GM23248 (cell line): Measurements from ENCODE around the gene LIMS2. TPM values are rescaled to one million over a fixed set of nuclear protein-coding genes. Genes with fewer than 3 reads are reported as not detected.

Experiments used
- DNase-seq: peaks from one replicate; pipeline ENCODE4 v3.0.0-alpha.2; 2015
- H2AFZ ChIP-seq: fragments of 200-600 bp; sonication (generic); 2 replicates; pipeline ENCODE4 v1.6.1; 2016; ENCODE audit warnings: antibody characterized with exemption
- H3F3A ChIP-seq: fragments of 200-600 bp; sonication (generic); 2 replicates; pipeline ENCODE4 v1.6.1; 2016; ENCODE audit warnings: mild to moderate bottlenecking, antibody characterized with exemption, mixed run types; ENCODE audit not compliant: insufficient read depth
- H3K27ac ChIP-seq: fragments of 200-600 bp; sonication (generic); 2 replicates; pipeline ENCODE4 v1.5.1; 2016; ENCODE audit warnings: mild to moderate bottlenecking
- H3K27me3 ChIP-seq: fragments of 200-600 bp; sonication (generic); replicated peaks from 2 replicates; pipeline ENCODE4 v1.6.1; 2016; ENCODE audit warnings: mild to moderate bottlenecking; ENCODE audit not compliant: insufficient read depth
- H3K36me3 ChIP-seq: fragments of 200-600 bp; sonication (generic); 2 replicates; pipeline ENCODE4 v1.6.1; 2016; ENCODE audit warnings: low read depth, mild to moderate bottlenecking
- H3K4me1 ChIP-seq: fragments of 200-600 bp; sonication (generic); 2 replicates; pipeline ENCODE4 v1.6.1; 2016; ENCODE audit warnings: mild to moderate bottlenecking; ENCODE audit not compliant: insufficient read depth
- H3K4me2 ChIP-seq: fragments of 200-600 bp; sonication (generic); one replicate; pipeline ENCODE4 v1.6.1; 2016; ENCODE audit warnings: mild to moderate bottlenecking; ENCODE audit not compliant: unreplicated experiment
- H3K4me3 ChIP-seq: fragments of 200-600 bp; sonication (generic); 2 replicates; pipeline ENCODE4 v1.5.1; 2016; ENCODE audit warnings: mild to moderate bottlenecking
- H3K79me2 ChIP-seq: fragments of 200-600 bp; sonication (generic); 2 replicates; pipeline ENCODE4 v1.6.1; 2016; ENCODE audit warnings: mild to moderate bottlenecking; ENCODE audit not compliant: insufficient read depth
- H3K9ac ChIP-seq: fragments of 200-600 bp; sonication (generic); 2 replicates; pipeline ENCODE4 v1.6.1; 2016; ENCODE audit warnings: mild to moderate bottlenecking
- H3K9me2 ChIP-seq: fragments of 200-600 bp; sonication (generic); 2 replicates; pipeline ENCODE4 v1.6.1; 2016; ENCODE audit warnings: mixed run types, mild to moderate bottlenecking, moderate library complexity; ENCODE audit not compliant: insufficient read depth
- H3K9me3 ChIP-seq: fragments of 200-600 bp; sonication (generic); one replicate; pipeline ENCODE4 v1.6.1; 2017; ENCODE audit warnings: low read depth
- H4K20me1 ChIP-seq: fragments of 200-600 bp; sonication (generic); 2 replicates; pipeline ENCODE4 v1.6.0; 2016; ENCODE audit not compliant: insufficient read depth
- EZH2 ChIP-seq: fragments of 200-600 bp; sonication (generic); IDR thresholded peaks from 2 replicates; pipeline ENCODE4 v1.6.1; 2018; ENCODE audit warnings: antibody characterized with exemption, mild to moderate bottlenecking; ENCODE audit not compliant: insufficient read depth, poor library complexity, severe bottlenecking
- EZH2phosphoT487 ChIP-seq: fragments of 200-600 bp; sonication (generic); IDR thresholded peaks from 2 replicates; pipeline ENCODE4 v1.6.1; 2018; ENCODE audit warnings: antibody characterized with exemption, moderate library complexity, mild to moderate bottlenecking, low read depth; ENCODE audit not compliant: insufficient read depth
- WGBS, 2 experiments: methylation state at CpG; one replicate each; pipeline ENCODE4 v1.1.6; 2015 to 2017; ENCODE audit warnings: low lambda C conversion rate in 2 of 2, low coverage in 1 of 2; ENCODE audit errors: missing lambda C conversion rate in 2 of 2; 5-methylcytosine and 5-hydroxymethylcytosine counted together
- in situ Hi-C: fragments of 300-500 bp; cut with MboI; formaldehyde crosslinking; loops from 2 replicates; pipeline ENCODE4 v1.15.0; 2020
- polyA plus RNA-seq: library from polyadenylated mRNA; unstranded; fragments of >200 nt; fragmentation: Nextera tagmentation; extraction: Ambion mirVana; gene quantifications from 2 replicates; pipeline ENCODE4 v1.2.1, GENCODE V29; 2016
- total RNA-seq: library from RNA; depleted of rRNA; stranded (reverse); fragments of >200 nt; shearing (Covaris generic); gene quantifications from 2 replicates; pipeline ENCODE4 v1.2.3, GENCODE V29; 2014

LIMS2 gene
- total and polyA plus RNA-seq, 2 experiments from 2014 or later = 7.2 to 30.4 TPM

DNA sequence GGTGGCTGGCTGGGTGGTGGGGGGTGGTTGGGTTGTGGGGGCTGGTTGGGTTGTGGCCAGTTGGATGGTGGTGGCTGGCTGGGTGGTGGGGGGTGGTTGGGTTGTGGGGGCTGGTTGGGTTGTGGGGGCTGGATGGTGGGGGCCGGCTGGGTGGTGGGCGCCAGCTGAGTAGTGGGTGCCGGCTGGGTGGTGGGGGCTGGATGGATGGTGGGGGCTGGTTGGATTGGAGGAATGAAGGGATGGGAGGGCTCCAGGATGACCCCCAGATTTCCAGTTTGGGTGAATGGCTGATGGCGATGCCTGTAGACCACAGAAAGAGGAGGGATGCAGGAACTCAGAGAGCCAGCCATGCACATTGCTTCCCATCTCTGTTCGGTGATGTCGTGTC, 56.1 kb downstream of the LIMS2 start:
- H3K27me3 ChIP-seq = no peaks in the 10 kb centered on the region
- in situ Hi-C loops = no loop called here
- 88 to 89% methylated on average over 3 to 6 of the region's 6 CpGs for WGBS, 2 experiments
- no peaks in the 10 kb centered on the region for H4K20me1 ChIP-seq
- no peak overlapping the region for H3K4me3 ChIP-seq
- H3K36me3 ChIP-seq = no peaks in the 10 kb centered on the region
- peaks cover 12% of the 10 kb centered on the region for H3K4me1 ChIP-seq
- peaks cover 4% of the 10 kb centered on the region; the same call in 1 of the 2 replicates for H3F3A ChIP-seq
- H3K27ac ChIP-seq = no peak overlapping the region
- H2AFZ ChIP-seq = no peak overlapping the region
- H3K9me2 ChIP-seq = no peaks in the 10 kb centered on the region
- no peaks in the 10 kb centered on the region for H3K79me2 ChIP-seq
- no peak overlapping the region for H3K4me2 ChIP-seq
- no peak overlapping the region for H3K9ac ChIP-seq
- no peak for DNase-seq
- H3K9me3 ChIP-seq = no peaks in the 10 kb centered on the region
- no peak for TF ChIP-seq EZH2phosphoT487
- TF ChIP-seq EZH2 = no peak

GRCh38 chr2:127618551-127619202, 56.7 kb downstream of the LIMS2 start:
- TF ChIP-seq EZH2 (no peak), EZH2phosphoT487 (no peak)
- Histone ChIP-seq H3K4me1 (peaks cover 12% of the 10 kb centered on the region), H3K27ac (no peak overlapping the region), H3K9ac (no peak overlapping the region), H3F3A (peaks cover 4% of the 10 kb centered on the region; the same call in 1 of the 2 replicates), H3K9me3 (no peaks in the 10 kb centered on the region), H3K27me3 (no peaks in the 10 kb centered on the region), H2AFZ (no peak overlapping the region), H4K20me1 (no peaks in the 10 kb centered on the region), H3K79me2 (no peaks in the 10 kb centered on the region), H3K9me2 (no peaks in the 10 kb centered on the region), H3K4me3 (no peak overlapping the region), H3K4me2 (no peak overlapping the region), H3K36me3 (no peaks in the 10 kb centered on the region)
- WGBS, 2 experiments = 48 to 58% methylated on average over 7 of the region's 7 CpGs
- DNase-seq = no peak
- in situ Hi-C loops = no loop called here

- no peak overlapping the region for H3K4me3 ChIP-seq
- in situ Hi-C loops = no loop called here
- H3K4me2 ChIP-seq = no peak overlapping the region
- H2AFZ ChIP-seq = no peak overlapping the region
- H3K27ac ChIP-seq = no peak overlapping the region
- H3K27me3 ChIP-seq = no peaks in the 10 kb centered on the region
- H3K9ac ChIP-seq = no peak overlapping the region
- H3K79me2 ChIP-seq = no peaks in the 10 kb centered on the region
- 69 to 76% methylated on average over 18 of the region's 18 CpGs for WGBS, 2 experiments
- H3K4me1 ChIP-seq = peaks cover 12% of the 10 kb centered on the region
- H3F3A ChIP-seq = peaks cover 4% of the 10 kb centered on the region; the same call in 1 of the 2 replicates
- H3K9me2 ChIP-seq = no peaks in the 10 kb centered on the region
- no peaks in the 10 kb centered on the region for H3K9me3 ChIP-seq
- H4K20me1 ChIP-seq = no peaks in the 10 kb centered on the region
- DNase-seq = peak; percentile 56
- TF ChIP-seq EZH2phosphoT487 (no peak), EZH2 (no peak)
- H3K36me3 ChIP-seq = no peaks in the 10 kb centered on the region
Observed at GRCh38 chr2:127615511-127616166, 59.7 kb downstream of the LIMS2 start.

GRCh38 chr2:127614731-127615130, 60.6 kb downstream of the LIMS2 start:
- no peaks in the 10 kb centered on the region for H3K9me2 ChIP-seq
- no peaks in the 10 kb centered on the region for H3K27me3 ChIP-seq
- H3K27ac ChIP-seq = no peak overlapping the region
- no peaks in the 10 kb centered on the region for H4K20me1 ChIP-seq
- H2AFZ ChIP-seq = no peak overlapping the region
- DNase-seq = peak; percentile 75
- no peaks in the 10 kb centered on the region for H3K79me2 ChIP-seq
- 15 to 20% methylated on average over 3 of the region's 3 CpGs for WGBS, 2 experiments
- peaks cover 4% of the 10 kb centered on the region; the same call in 1 of the 2 replicates for H3F3A ChIP-seq
- H3K4me2 ChIP-seq = no peak overlapping the region
- H3K9ac ChIP-seq = no peak overlapping the region
- H3K9me3 ChIP-seq = no peaks in the 10 kb centered on the region
- H3K36me3 ChIP-seq = no peaks in the 10 kb centered on the region
- in situ Hi-C loops = no loop called here
- no peak for TF ChIP-seq EZH2phosphoT487
- TF ChIP-seq EZH2 = no peak
- peaks cover 12% of the 10 kb centered on the region for H3K4me1 ChIP-seq
- H3K4me3 ChIP-seq = no peak overlapping the region
